A549 treated with RU486 at 1 μM for 4 hours (cell line): Measurements from ENCODE around the gene ANKRD18B. TPM values are rescaled to one million over a fixed set of nuclear protein-coding genes. Genes with fewer than 3 reads are reported as not detected.

Experiments used
- total RNA-seq: library from RNA; stranded (reverse); fragments of 200-300 nt; extraction: Qiagen RNA extraction; gene quantifications from 5 replicates; pipeline ENCODE4 v1.2.3, GENCODE V29; 2022; ENCODE audit warnings: low read depth

Gene ANKRD18B
- 3.2 to 10.0 TPM (median 9.0 TPM) in 5 replicates for total RNA-seq

DNA sequence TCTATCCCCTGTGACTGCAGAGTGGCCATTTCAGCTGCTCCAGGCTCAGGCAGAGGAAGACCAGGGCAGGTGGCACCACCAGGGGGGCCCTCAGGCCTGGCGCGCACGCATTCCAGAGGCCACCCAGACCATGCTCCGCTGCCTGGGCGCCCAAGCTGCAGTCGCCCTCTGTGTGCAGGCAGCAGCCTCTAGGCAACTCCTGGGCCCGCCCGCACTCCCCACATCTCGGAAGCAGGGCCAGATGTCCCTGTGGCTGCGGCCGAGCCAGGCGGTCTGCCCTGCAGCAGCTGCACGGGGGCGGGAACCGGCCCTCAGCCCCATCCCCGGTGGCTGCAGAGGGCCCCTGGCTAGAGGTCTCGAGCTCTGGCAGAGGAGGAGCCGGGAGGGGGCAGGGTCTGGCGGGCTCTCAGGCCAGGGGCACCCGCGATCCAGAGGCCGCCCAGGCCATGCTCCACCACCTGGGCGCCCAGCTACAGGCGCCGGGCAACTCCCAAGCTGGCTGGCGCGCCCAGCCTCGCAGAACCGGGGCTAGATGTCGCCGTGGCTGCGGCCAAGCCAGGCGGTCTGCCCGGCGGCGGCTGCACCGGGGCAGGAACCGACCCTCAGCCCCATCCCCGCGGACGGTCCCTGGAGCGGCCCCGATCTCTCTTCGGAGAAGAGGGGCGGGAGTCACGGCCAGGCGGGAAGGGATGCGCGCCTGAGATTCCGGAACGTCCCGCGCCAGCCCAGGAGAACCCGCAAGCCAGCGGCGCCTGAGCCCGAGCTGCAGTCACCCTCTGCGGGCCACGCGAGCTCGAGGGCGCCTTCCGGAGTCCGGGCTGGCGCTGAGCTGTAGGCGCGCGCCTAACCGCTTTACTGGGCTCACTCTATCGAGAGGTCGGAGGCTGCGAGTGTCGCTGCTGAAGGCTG lies at the start of gene ANKRD18B:
Gene ANKRD18B (plus strand): TSS at position 855 of the 909 bp plus-strand sequence. CDS start 239 bp downstream, outside the sequence.

Other genes starting within 250 kb of the ANKRD18B start
- gene NFX1, start 233.7 kb upstream of the ANKRD18B start, total RNA-seq, result 27.4 to 30.4 TPM (median 30.3 TPM) in 5 replicates
- gene AQP7, start 121.7 kb upstream of the ANKRD18B start, total RNA-seq, result 0.35 to 0.74 TPM (median 0.53 TPM) in 5 replicates
- gene AQP3, start 76.7 kb upstream of the ANKRD18B start, total RNA-seq, result 15.9 to 27.5 TPM (median 22.9 TPM) in 5 replicates
- gene NOL6, start 50.3 kb upstream of the ANKRD18B start, total RNA-seq, result 57.9 to 75.2 TPM (median 67.9 TPM) in 5 replicates